Erythroblast (primary cell): ENCODE data around the gene CELF5.

ENCODE experiments used
- GATA1 ChIP-seq: IDR thresholded peaks from 2 replicates; pipeline ENCODE4 v1.6.1; 2011; ENCODE audit warnings: low read depth, mild to moderate bottlenecking, control low read depth, low read length, moderate library complexity
- POLR2A ChIP-seq: IDR thresholded peaks from 2 replicates; pipeline ENCODE4 v1.6.1; 2011; ENCODE audit warnings: mild to moderate bottlenecking, low read length

DNA sequence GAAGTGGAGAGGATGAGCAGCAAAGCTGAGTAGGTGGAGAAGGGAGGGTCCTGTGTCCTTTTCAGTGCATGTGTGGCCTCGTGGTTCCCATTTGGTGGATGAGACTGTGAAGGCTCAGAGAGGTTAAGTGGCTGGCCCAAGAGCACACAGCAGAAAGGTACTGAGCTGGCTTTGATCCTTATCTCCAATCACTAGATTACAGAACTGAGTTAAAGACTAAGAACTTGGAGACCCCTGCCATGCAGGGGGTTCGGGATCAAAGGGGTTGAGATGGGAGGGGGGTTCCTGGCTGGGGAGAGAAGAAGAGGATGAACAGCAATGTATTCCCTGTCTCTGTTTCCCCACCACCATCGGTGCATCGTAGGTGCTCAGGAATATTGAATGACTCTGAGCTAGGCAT, 11.8 kb downstream of the CELF5 start:
- TF ChIP-seq POLR2A: no peak
- TF ChIP-seq GATA1: no peak
